Ovary (tissue), 9 donors: ENCODE measurements around the gene GDF2. TPM values are rescaled to one million over a fixed set of nuclear protein-coding genes. Genes with fewer than 3 reads are reported as not detected.

ENCODE experiments used
- DNase-seq, 5 donors: peaks; one replicate each; pipeline ENCODE4 v3.0.0-alpha.2; 2019 to 2020
- H3K27ac ChIP-seq, 2 donors: fragments of 200-600 bp; one replicate each; pipeline versions ENCODE4 v1.5.1 to v1.8.0; 2019 to 2022
- H3K27me3 ChIP-seq: fragments of 200-600 bp; one replicate; pipeline ENCODE4 v1.8.0; 2022
- H3K36me3 ChIP-seq: fragments of 200-600 bp; sonication (generic); one replicate; pipeline ENCODE4 v1.5.1; 2019
- H3K4me1 ChIP-seq: one replicate; pipeline ENCODE4 v1.8.1; 2013; ENCODE audit warnings: mild to moderate bottlenecking, moderate library complexity; ENCODE audit not compliant: insufficient read depth
- H3K4me3 ChIP-seq: fragments of 200-600 bp; sonication (generic); one replicate; pipeline ENCODE4 v1.5.1; 2017
- H3K9me3 ChIP-seq, 2 donors: fragments of 200-600 bp in 1 of 2; sonication (generic) in 1 of 2; one replicate each; pipeline versions ENCODE4 v1.5.1 to v1.8.1; 2013 to 2019; ENCODE audit warnings: mild to moderate bottlenecking in 1 of 2, moderate library complexity in 1 of 2
- EP300 ChIP-seq: sonication (generic); formaldehyde crosslinking; IDR thresholded peaks from one replicate; pipeline ENCODE4 v1.6.1; 2017; ENCODE audit warnings: antibody characterized with exemption
- POLR2A ChIP-seq: fragments of 450-650 bp; IDR thresholded peaks from one replicate; pipeline ENCODE4 v1.6.1; 2017; ENCODE audit warnings: antibody characterized with exemption, mild to moderate bottlenecking, moderate library complexity
- WGBS, 3 donors: extraction: QIAGEN DNeasy Blood & Tissue Kit in 1 of 3; methylation state at CpG; one replicate each; pipeline versions ENCODE4 v1.1.5 to v1.1.7; 2013 to 2017; 5-methylcytosine and 5-hydroxymethylcytosine counted together
- intact Hi-C, 4 donors: fragments of 100-400 bp; cut with DNase I; formaldehyde crosslinking; loops; one replicate each; pipeline versions ENCODE4 v1.11.0 to v1.15.1; 2022 to 2023
- polyA plus RNA-seq, 2 donors: library from polyadenylated mRNA; stranded (reverse); fragments of 200-250 nt in 1 of 2; fragments of 350-450 nt in 1 of 2; fragmentation: Illumina TruSeq in 1 of 2; extraction: RNeasy Lipid Tissue Mini Kit (QIAGEN cat#74804) in 1 of 2; gene quantifications; one replicate each; pipeline ENCODE4 v1.2.3, GENCODE V29; 2013 to 2014
- total RNA-seq, 7 donors: library from RNA; depleted of rRNA in 2 of 7; stranded (reverse); fragments of >200 nt in 2 of 7; fragmentation: NEBNext Ultra II Directional in 3 of 7; extraction: Animal tissue kit (Norgen Biotek cat#: 25700) in 3 of 7; gene quantifications; one replicate each; pipeline versions ENCODE4 v1.1.0 to v1.2.4, GENCODE V29; 2016 to 2023
- TF ChIP-seq, protein P1 (sequence below), 3 donors: fragments of 450-650 bp in 2 of 3; fragments of 200-600 bp in 1 of 3; IDR thresholded peaks; one replicate each; pipeline versions ENCODE4 v1.5.1 to v1.8.0; 2016 to 2022; ENCODE audit warnings: antibody characterized with exemption in 3 of 3, mild to moderate bottlenecking in 1 of 3
- donor health status: DM: no; HTN: no; CAD: no; lungs with moderate emphysema.
- donor health status: DM: no; HTN: no; CAD: no.
- donor health status: Bipolar disorder and iron deficiency.
- donor health status: DM: yes; HTN: yes; CAD: no.
- donor health status: DM: no; HTN: no; CAD: no.
- donor health status: DM: yes; HTN: yes; CAD: no.

GDF2 gene
- total and polyA plus RNA-seq, 9 donors = not detected

GRCh38 chr10:47282657-47283018 lies 39.6 kb upstream of the GDF2 start:
- Histone ChIP-seq H3K4me3 (no peak overlapping the region), H3K36me3 (no peaks in the 10 kb centered on the region), H3K27ac (no peak overlapping the region), H3K27me3 (no peaks in the 10 kb centered on the region), H3K9me3 (no peaks in the 10 kb centered on the region), H3K4me1 (no peaks in the 10 kb centered on the region)
- 33 to 42% (median 41%) methylated on average over 6 of the region's 6 CpGs for WGBS, 3 donors
- no peak for DNase-seq
- intact Hi-C loops = no loop called here
- TF ChIP-seq EP300 (no peak), POLR2A (no peak)
- TF ChIP-seq, protein P1, sequence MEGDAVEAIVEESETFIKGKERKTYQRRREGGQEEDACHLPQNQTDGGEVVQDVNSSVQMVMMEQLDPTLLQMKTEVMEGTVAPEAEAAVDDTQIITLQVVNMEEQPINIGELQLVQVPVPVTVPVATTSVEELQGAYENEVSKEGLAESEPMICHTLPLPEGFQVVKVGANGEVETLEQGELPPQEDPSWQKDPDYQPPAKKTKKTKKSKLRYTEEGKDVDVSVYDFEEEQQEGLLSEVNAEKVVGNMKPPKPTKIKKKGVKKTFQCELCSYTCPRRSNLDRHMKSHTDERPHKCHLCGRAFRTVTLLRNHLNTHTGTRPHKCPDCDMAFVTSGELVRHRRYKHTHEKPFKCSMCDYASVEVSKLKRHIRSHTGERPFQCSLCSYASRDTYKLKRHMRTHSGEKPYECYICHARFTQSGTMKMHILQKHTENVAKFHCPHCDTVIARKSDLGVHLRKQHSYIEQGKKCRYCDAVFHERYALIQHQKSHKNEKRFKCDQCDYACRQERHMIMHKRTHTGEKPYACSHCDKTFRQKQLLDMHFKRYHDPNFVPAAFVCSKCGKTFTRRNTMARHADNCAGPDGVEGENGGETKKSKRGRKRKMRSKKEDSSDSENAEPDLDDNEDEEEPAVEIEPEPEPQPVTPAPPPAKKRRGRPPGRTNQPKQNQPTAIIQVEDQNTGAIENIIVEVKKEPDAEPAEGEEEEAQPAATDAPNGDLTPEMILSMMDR (IDR thresholded peaks at IDR 0.05) = no peak

- Histone ChIP-seq H3K27me3 (no peaks in the 10 kb centered on the region), H3K4me3 (no peak overlapping the region), H3K4me1 (no peaks in the 10 kb centered on the region), H3K36me3 (no peaks in the 10 kb centered on the region), H3K27ac (no peak overlapping the region), H3K9me3 (no peaks in the 10 kb centered on the region)
- TF ChIP-seq EP300 = no peak
- no peak for TF ChIP-seq POLR2A
- TF ChIP-seq, protein P1 (IDR thresholded peaks at IDR 0.05) = no peak
- intact Hi-C loops = no loop called here
- 77 to 82% (median 82%) methylated on average over 9 of the region's 9 CpGs for WGBS, 3 donors
- no peak for DNase-seq
These were observed 39.1 kb upstream of the GDF2 start for GRCh38 chr10:47283101-47283630.

GRCh38 chr10:47283848-47284247 lies 38.4 kb upstream of the GDF2 start:
- no peaks in the 10 kb centered on the region for H3K4me1 ChIP-seq
- H3K36me3 ChIP-seq = no peaks in the 10 kb centered on the region
- no peaks in the 10 kb centered on the region for H3K27me3 ChIP-seq
- no peak overlapping the region for H3K27ac ChIP-seq
- no peak overlapping the region for H3K4me3 ChIP-seq
- no peak for DNase-seq
- intact Hi-C loops = no loop called here
- TF ChIP-seq EP300 (no peak), POLR2A (no peak)
- TF ChIP-seq, protein P1 (IDR thresholded peaks at IDR 0.05) = no peak
- no peaks in the 10 kb centered on the region for H3K9me3 ChIP-seq

DNA sequence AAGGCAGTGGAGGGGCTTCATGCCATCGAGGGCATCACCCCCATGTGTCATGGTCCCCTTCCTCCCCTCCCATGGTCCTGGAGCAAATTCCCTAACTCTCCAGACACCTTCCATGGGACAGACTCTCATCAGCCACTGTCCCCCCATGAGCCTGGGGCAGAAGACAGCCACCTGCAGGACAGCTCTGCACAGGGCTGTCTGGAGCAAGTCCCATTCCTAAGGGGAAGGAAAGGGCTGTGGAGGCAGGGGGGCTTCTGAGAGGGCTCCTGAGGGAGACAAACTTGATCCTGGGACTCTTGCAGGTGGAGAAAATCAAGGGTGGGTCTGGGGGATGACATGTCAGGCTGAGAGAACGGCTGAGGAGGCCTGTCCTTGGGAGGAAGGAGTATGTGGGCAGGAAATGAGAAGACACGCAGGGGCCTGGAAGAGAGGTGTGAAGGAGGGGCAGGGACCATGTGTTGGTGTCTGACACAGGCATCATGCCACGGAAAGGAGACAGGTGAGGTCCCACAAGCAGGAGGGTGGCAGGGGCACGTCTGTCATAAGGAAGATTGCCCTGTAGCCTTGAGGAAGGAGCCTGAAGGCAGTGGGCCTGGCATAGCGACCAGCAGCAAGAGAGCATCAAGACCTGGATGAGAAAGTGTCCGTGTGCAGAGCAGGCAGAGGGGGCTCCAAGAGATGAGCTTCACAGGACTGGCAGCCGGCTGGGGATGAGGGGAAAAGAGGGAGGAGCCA lies 36.7 kb upstream of the GDF2 start:
- WGBS, 3 donors = 60 to 70% (median 63%) methylated on average over 8 of the region's 8 CpGs
- H3K36me3 ChIP-seq = no peaks in the 10 kb centered on the region
- DNase-seq = no peak

More for the DNA sequence above, 36.7 kb upstream of the GDF2 start:
- H3K27me3 ChIP-seq = no peaks in the 10 kb centered on the region
- H3K9me3 ChIP-seq = no peaks in the 10 kb centered on the region
- TF ChIP-seq, protein P1 (IDR thresholded peaks at IDR 0.05) = no peak
- TF ChIP-seq POLR2A = no peak
- no peak for TF ChIP-seq EP300
- H3K27ac ChIP-seq = no peak overlapping the region
- H3K4me3 ChIP-seq = no peak overlapping the region
- no peaks in the 10 kb centered on the region for H3K4me1 ChIP-seq
- intact Hi-C loops = no loop called here
